Measurements from ENCODE around the gene COPS3. TPM values are rescaled to one million over a fixed set of nuclear protein-coding genes. Genes with fewer than 3 reads are reported as not detected.

COPS3 gene
- total and polyA plus RNA-seq, 2 experiments from 2014 or later: 108 to 121 TPM

GRCh38 chr17:17242246-17242645 is 38.8 kb downstream of the COPS3 start (continued):
- TF ChIP-seq ZNF462 (CRISPR knock-in tag; IDR thresholded peaks at IDR 0.05) (no peak), REST (IDR thresholded peaks at IDR 0.05; ENCODE audit: unreplicated experiment) (no peak), ETS1 (IDR thresholded peaks at IDR 0.05) (no peak), CREB1 (CRISPR knock-in tag; IDR thresholded peaks at IDR 0.05; ENCODE audit: low read depth) (no peak), STAT1 (IDR thresholded peaks at IDR 0.05; ENCODE audit: unreplicated experiment) (no peak)
